LNCaP clone FGC (cell line): ENCODE data around the gene KIF3A.

Experiments used
- DNase-seq: peaks from one replicate; pipeline ENCODE4 v3.0.0-alpha.2; 2011; ENCODE audit warnings: low read depth
- H3K4me3 ChIP-seq: 2 replicates; pipeline ENCODE4 v1.5.1; 2011; ENCODE audit warnings: mild to moderate bottlenecking, low read depth, low read length, control low read depth
- TF ChIP-seq, protein P1 (sequence below): IDR thresholded peaks from 2 replicates; pipeline ENCODE4 v1.5.1; 2012; ENCODE audit warnings: mild to moderate bottlenecking; ENCODE audit not compliant: control insufficient read depth, insufficient read depth; ENCODE audit errors: extremely low read depth

Gene KIF3A

DNA sequence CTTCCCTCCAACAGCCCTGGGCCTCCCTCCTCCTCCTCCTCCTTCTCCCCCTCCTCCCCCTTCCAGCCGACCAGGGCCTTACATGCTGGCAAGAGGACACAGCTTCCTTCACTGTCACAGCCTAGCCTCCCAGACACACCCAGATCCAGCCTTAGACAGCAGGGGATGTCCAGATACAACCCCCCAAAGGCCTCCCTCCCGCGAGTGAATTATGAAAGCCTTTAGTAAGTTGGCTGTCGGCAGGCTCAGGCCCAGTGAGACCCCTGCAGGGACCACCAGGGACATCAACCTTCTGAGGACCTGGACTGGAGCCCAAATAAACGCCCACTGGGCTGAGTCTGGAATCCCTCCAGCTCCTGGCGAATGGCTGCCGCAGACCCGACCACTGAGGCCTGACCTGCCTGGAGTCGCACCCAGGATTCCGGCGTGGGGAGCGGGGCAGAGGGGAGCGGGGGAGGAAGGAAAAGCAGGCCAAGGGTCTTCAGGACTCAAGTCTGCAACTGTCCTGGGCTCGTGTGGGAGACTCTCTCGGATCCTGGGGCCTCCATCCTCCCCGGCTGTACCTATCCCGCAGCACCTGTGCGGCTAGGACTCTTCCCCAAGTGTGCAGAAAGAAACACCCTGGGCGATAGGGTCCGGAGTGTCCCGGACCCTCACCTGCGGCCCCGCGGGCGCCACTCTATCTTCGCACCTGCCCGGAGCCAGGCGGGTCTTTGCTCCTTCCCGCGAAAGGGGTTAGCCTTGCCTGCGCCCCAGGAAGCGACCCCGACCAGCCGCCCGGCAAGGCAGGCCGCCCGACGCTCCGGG, 39.0 kb upstream of the KIF3A start:
- DNase-seq, result no peak
- peak overlapping the region; percentile 75 for H3K4me3 ChIP-seq
- TF ChIP-seq, protein P1, sequence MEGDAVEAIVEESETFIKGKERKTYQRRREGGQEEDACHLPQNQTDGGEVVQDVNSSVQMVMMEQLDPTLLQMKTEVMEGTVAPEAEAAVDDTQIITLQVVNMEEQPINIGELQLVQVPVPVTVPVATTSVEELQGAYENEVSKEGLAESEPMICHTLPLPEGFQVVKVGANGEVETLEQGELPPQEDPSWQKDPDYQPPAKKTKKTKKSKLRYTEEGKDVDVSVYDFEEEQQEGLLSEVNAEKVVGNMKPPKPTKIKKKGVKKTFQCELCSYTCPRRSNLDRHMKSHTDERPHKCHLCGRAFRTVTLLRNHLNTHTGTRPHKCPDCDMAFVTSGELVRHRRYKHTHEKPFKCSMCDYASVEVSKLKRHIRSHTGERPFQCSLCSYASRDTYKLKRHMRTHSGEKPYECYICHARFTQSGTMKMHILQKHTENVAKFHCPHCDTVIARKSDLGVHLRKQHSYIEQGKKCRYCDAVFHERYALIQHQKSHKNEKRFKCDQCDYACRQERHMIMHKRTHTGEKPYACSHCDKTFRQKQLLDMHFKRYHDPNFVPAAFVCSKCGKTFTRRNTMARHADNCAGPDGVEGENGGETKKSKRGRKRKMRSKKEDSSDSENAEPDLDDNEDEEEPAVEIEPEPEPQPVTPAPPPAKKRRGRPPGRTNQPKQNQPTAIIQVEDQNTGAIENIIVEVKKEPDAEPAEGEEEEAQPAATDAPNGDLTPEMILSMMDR, result no peak

DNA sequence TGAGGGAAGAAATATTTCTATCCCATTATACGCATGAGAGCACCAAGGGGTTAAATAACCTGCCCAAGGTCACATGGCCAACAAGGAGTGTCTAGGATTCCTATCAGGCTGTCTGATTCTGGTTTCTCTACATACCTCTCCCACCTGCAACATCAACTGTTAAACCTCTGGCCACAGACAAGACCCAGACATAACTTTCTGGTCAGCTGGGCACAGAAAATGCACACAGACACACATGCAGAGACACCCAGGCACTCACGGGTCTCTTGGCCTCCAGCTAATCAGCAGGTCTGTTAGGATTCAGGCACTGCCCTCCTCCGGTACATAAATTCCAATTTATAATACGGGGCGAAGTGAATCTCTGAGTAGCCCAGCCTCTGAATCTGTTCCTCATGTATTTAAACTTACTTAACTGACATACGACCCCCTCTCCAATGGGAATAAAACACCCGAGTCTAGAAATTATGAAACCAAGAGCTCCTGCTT, 38.2 kb upstream of the KIF3A start:
- no peak overlapping the region for H3K4me3 ChIP-seq
- no peak for DNase-seq
- TF ChIP-seq, protein P1, result no peak

GRCh38 chr5:132774896-132775295, 37.5 kb upstream of the KIF3A start:
- no peak overlapping the region for H3K4me3 ChIP-seq
- TF ChIP-seq, protein P1, result no peak
- DNase-seq, result no peak

DNA sequence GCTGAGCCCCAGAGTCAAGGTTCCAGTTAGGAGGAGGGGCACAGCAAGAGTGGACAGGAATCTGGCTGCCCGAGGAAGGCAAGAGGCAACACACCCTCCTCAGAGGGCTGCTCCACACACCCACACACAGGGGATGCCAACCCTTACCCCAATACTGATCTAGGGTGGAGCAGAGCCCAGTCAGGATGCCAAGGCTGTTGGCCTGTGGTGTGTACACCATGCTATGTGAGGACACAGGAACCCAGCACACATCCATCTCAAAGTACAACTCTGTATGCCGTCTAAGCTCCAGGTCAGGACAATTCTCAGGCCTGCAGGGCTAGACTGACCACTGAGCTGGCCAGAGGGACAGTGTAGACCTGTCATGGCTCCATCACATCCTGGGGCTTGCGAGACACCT, 37.1 kb upstream of the KIF3A start:
- no peak overlapping the region for H3K4me3 ChIP-seq
- TF ChIP-seq, protein P1, result no peak
- DNase-seq, result no peak

DNA sequence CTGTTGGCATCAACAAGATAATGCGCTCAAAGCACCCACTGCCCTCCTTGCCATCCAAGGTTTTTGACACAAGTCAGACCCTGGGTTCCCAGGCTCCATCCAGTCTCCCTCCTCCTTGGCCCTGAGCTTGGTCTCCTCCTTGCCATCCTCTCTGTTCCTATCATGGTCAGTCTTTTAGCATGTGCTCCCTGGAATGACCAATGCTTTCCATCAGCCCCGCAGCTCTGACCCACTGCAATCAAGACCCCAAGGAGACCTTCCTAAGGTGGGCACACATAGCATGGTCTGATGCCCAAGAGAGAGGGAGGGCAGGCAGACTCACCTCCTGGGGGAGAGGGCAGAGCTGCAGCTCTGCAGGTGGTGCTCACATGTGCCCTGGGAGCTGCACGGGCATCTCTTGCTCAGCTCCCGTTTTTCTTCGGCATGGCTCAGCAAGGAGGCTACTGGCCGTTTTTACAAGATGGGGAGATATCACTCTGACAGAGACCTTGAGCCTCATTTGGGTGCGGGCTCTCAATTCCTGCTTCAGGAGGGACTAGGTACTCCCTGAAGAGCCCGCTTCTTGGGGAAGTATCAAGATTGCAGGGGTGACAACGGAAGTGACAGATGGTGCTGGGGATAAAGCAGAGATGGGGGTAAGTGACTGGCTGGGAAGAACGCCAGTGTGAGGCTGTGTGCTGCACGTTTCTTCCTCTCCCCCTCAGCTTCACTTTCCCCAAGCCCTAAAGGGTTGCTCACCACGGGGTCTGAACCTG, 36.4 kb upstream of the KIF3A start:
- no peak for DNase-seq
- TF ChIP-seq, protein P1, result no peak
- no peak overlapping the region for H3K4me3 ChIP-seq

GRCh38 chr5:132773114-132773513, 35.8 kb upstream of the KIF3A start:
- no peak for DNase-seq
- no peak overlapping the region for H3K4me3 ChIP-seq
- TF ChIP-seq, protein P1, result no peak
